GM18517 (cell line): ENCODE measurements around the gene SLC12A5.
A peak's percentile ranks its signal among the peaks of the same experiment; 100 is the strongest.
"Not testable (repeated sequence)": the region's sequence is repeated elsewhere in the genome, so short reads cannot be mapped to it uniquely, and the experiment has no call there.

ENCODE experiments used
- ATAC-seq: cut with Tn5 transposase; IDR thresholded peaks from one replicate; pipeline ENCODE4 v1.9.1; 2021; ENCODE audit warnings: mild to moderate bottlenecking, moderate library complexity; ENCODE audit not compliant: unreplicated experiment

SLC12A5 gene

GRCh38 chr20:46073443-46073842 is 44.4 kb downstream of the SLC12A5 start:
- ATAC-seq: no peak

GRCh38 chr20:46074006-46074405 is 45.0 kb downstream of the SLC12A5 start:
- ATAC-seq: no peak

GRCh38 chr20:46076806-46077205 is 47.8 kb downstream of the SLC12A5 start:
- no peak for ATAC-seq

- no peak for ATAC-seq
These were observed 48.8 kb downstream of the SLC12A5 start for GRCh38 chr20:46077642-46078305.

GRCh38 chr20:46078954-46079353 is 49.9 kb downstream of the SLC12A5 start:
- ATAC-seq: no peak

- ATAC-seq: no peak
These were observed 52.1 kb downstream of the SLC12A5 start for GRCh38 chr20:46081074-46081473.

- no peak for ATAC-seq
These were observed 54.1 kb downstream of the SLC12A5 start for GRCh38 chr20:46083101-46083500.

GRCh38 chr20:46083531-46084061 is 54.6 kb downstream of the SLC12A5 start:
- no peak for ATAC-seq

- no peak for ATAC-seq
These were observed 55.8 kb downstream of the SLC12A5 start for GRCh38 chr20:46084805-46085178.

GRCh38 chr20:46085179-46085851 is 56.3 kb downstream of the SLC12A5 start:
- no peak for ATAC-seq

- no peak for ATAC-seq
These were observed 58.1 kb downstream of the SLC12A5 start for GRCh38 chr20:46087161-46087560.

- no peak for ATAC-seq
These were observed 59.6 kb downstream of the SLC12A5 start for GRCh38 chr20:46088409-46089166.

- ATAC-seq: no peak
These were observed 60.1 kb downstream of the SLC12A5 start for GRCh38 chr20:46089167-46089416.

- ATAC-seq: peak; percentile 85
These were observed 60.7 kb downstream of the SLC12A5 start, which contains the start of gene NCOA5 for GRCh38 chr20:46089417-46090388. Gene NCOA5, minus strand, starts transcription at chr20:46089962. Its CDS starts 10,538 bp downstream, at chr20:46079424.

- ATAC-seq: not testable (repeated sequence)
These were observed 62.9 kb downstream of the SLC12A5 start for GRCh38 chr20:46091622-46092535.

GRCh38 chr20:46093531-46093930 is 64.5 kb downstream of the SLC12A5 start:
- ATAC-seq: no peak

GRCh38 chr20:46099491-46100287 is 70.7 kb downstream of the SLC12A5 start:
- no peak for ATAC-seq

- not testable (repeated sequence) for ATAC-seq
These were observed 71.4 kb downstream of the SLC12A5 start for GRCh38 chr20:46100444-46100843.

- no peak for ATAC-seq
These were observed 72.0 kb downstream of the SLC12A5 start for GRCh38 chr20:46100988-46101387.
